Endothelial cell of umbilical vein (primary cell): ENCODE results near the gene RCOR3.

ENCODE experiments used
- EZH2 ChIP-seq: IDR thresholded peaks from 2 replicates; pipeline ENCODE4 v1.6.1; 2012; ENCODE audit warnings: borderline replicate concordance, low read depth, mild to moderate bottlenecking, moderate library complexity, low read length, inconsistent platforms; ENCODE audit not compliant: severe bottlenecking
- FOS ChIP-seq: IDR thresholded peaks from 2 replicates; pipeline ENCODE4 v1.6.1; 2011; ENCODE audit warnings: mild to moderate bottlenecking, low read length, moderate library complexity, borderline replicate concordance; ENCODE audit not compliant: insufficient read depth
- GATA2 ChIP-seq: IDR thresholded peaks from 2 replicates; pipeline ENCODE4 v1.7.0; 2011; ENCODE audit warnings: low read depth, mild to moderate bottlenecking, moderate library complexity, mixed read lengths, low read length; ENCODE audit not compliant: insufficient read length, insufficient read depth
- JUN ChIP-seq: IDR thresholded peaks from 2 replicates; pipeline ENCODE4 v1.6.1; 2011; ENCODE audit warnings: borderline replicate concordance, low read depth; ENCODE audit not compliant: insufficient read length, insufficient read depth
- POLR2A ChIP-seq: IDR thresholded peaks from 2 replicates; pipeline ENCODE4 v1.6.1; 2012; ENCODE audit warnings: low read depth, mild to moderate bottlenecking, control low read depth, low read length
- POLR2AphosphoS5 ChIP-seq: IDR thresholded peaks from 2 replicates; pipeline ENCODE4 v1.6.1; 2012; ENCODE audit warnings: low read depth, mild to moderate bottlenecking, control low read depth, low read length, moderate library complexity; ENCODE audit not compliant: insufficient read depth

- TF ChIP-seq POLR2A, result no peak
- no peak for TF ChIP-seq EZH2
- TF ChIP-seq GATA2, result no peak
- no peak for TF ChIP-seq FOS
- no peak for TF ChIP-seq JUN
- TF ChIP-seq POLR2AphosphoS5, result no peak
Measured at GRCh38 chr1:211345719-211346118, 86.6 kb downstream of the RCOR3 start.
